LNCAP (cell line): Measurements from ENCODE around the gene KLF11.

Experiments
- CTCF ChIP-seq: fragments of 450-650 bp; IDR thresholded peaks from 2 replicates; pipeline ENCODE4 v1.5.1; 2017; ENCODE audit warnings: mild to moderate bottlenecking

KLF11 gene

GRCh38 chr2:10005461-10006235 is 37.7 kb upstream of the KLF11 start:
- TF ChIP-seq CTCF, result no peak

DNA sequence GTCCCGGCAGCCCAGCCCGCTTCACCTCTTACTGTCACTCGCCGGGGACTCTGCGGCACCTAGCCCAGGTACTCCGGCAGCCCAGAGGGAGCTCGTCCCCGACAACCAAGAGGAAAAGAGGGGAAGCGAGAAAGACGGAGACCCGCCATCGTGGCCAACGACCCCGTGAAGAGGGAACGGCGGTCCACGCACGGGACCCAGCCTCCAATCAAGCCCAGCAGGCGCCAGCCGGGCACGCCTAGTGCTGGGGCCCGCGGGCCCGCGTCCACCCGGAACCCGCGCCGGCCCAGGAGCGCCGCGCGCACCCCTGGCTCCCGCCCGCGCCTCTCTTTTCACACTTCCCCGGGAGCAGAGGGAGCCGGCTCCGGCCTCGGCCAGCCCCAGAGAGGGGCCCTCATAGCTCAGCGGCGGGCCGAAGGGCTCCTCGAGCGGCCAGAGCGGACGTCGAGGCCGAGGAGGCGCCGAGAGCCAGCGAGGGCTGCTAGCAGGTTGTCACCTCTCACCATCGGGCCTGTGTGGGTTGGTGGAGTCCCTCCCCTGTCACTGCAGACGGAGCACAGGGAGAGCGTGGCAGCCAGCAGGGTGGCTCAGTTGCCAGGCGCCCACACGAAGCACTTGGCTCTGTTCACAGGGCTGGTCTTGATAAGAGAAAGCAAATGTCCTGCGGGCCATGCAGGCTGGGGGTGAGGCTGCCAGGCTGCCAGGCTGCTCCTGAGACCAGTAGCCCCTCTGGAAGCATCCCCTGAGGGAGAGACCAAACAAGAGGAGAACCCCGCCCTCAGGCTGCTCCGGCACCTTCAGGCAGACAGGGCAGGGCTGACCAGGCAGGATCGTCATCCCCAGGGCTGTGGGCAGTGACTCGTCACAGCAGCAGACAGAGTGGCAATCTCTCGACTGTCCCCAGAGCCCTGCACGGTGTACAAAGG is 36.9 kb upstream of the KLF11 start:
- no peak for TF ChIP-seq CTCF

DNA sequence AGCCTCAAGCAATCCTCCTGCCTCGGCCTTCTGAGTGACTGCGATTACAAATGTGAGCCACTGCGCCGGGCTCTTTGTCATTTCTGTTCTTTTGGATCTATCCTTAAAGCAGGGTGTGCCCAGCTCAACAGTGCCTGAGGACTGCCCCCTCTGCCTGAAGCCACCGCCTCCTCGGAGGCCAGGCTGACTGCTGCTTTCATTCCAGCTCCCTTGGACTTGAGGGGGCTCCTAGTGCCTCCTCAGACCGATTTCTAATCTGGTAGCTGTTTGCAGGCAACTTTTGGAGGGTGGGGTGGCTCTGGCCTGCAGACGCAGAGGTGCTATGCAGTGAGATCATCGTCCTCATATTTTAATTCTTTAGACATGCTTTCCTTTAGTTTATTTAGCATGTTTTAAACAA is 35.9 kb upstream of the KLF11 start:
- TF ChIP-seq CTCF, result no peak

DNA sequence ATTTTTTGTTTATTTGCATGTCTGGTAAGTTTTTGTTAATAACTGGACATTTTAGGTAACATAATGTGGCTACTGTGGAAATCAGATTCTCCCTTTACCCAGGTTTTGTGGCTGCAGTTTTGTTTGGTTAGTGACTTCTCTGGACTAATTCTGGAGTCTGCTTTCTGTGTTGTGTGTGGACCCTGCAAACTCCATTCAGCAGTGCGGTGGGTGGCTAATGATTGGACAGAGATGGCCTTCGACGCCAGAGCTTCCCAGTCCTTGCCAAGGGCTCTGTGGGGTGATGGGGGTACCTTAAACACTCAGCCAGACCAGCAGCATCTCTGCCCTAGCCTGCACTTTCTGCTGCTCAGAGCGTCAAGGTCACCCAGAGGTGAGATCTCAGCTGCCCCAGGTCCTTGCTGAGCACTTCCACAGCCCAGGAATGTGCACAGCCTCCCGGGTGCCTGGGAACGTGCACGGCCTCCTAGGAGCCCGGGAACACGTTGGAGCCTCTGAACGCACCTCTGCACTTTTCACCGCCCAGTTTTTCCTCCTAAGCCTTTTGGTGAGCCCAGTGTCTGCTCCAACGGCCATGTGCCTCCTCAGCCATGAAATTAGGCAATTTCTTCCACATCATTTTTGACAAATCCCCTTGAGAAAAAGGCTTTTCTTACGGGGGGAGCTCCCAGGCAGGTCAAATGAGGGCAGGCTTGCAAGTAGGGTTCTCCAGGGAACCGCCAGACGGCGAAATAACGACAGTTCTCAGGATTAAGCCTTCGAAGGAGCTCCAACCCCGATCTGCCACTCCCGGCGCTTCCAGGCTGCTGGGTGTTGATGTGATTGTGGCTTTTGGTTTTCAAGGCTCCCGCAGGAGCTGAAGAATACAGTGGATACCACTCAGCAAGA is 35.2 kb upstream of the KLF11 start:
- no peak for TF ChIP-seq CTCF

- no peak for TF ChIP-seq CTCF
Observed at GRCh38 chr2:10008809-10009176, 34.6 kb upstream of the KLF11 start.

DNA sequence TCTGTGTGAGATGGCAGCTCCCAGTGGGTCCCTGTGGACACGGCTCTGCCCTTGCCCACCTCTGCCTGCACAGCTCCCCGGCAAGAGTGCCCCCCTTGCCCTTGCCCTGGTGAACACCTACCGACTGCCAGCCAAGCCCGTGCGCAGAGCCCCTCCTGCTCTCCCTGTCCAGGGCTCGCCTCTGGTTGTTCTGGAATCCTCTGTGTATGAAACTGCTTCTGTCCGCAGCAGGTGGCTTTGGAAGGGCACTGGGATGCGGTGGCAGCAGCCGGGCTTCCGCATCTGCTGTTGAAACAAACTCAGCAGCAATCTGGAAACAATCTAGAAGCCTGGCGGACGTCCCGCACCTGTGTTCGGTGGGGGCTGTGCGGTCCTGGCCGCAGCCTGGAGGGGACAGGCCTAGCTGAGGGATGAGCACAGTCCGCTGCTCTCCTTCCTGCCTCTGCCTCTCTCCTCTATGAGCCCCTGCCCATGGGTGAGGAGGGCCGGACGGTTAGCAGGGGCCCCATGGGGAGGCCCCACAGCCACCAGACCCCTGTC is 34.0 kb upstream of the KLF11 start:
- no peak for TF ChIP-seq CTCF
